WTC11 (cell line): ENCODE measurements around the gene ABCB1.

Experiments used
- AFF4 ChIP-seq: sonication (generic); formaldehyde crosslinking; IDR thresholded peaks from 2 replicates; pipeline ENCODE4 v1.8.1; 2023; ENCODE audit warnings: mild to moderate bottlenecking, missing genetic modification reagents, borderline replicate concordance
- CTCF ChIP-seq: fragments of 200-600 bp; IDR thresholded peaks from 2 replicates; pipeline ENCODE4 v1.8.0; 2022; ENCODE audit warnings: antibody characterized with exemption
- E2F5 ChIP-seq: sonication (generic); formaldehyde crosslinking; IDR thresholded peaks from 2 replicates; pipeline ENCODE4 v1.8.1; 2022; ENCODE audit warnings: mild to moderate bottlenecking, moderate library complexity, missing genetic modification reagents
- NR2C2 ChIP-seq: sonication (generic); formaldehyde crosslinking; IDR thresholded peaks from 2 replicates; pipeline ENCODE4 v1.8.0; 2022; ENCODE audit warnings: mild to moderate bottlenecking, missing genetic modification reagents
- RELA ChIP-seq: sonication (generic); formaldehyde crosslinking; IDR thresholded peaks from 2 replicates; pipeline ENCODE4 v1.8.1; 2022; ENCODE audit warnings: missing genetic modification reagents, mild to moderate bottlenecking, borderline replicate concordance
- STAT6 ChIP-seq: sonication (generic); formaldehyde crosslinking; conservative IDR thresholded peaks from 2 replicates; pipeline ENCODE4 v1.8.1; 2023; ENCODE audit warnings: mild to moderate bottlenecking, low read depth, missing genetic modification reagents, moderate library complexity

- TF ChIP-seq E2F5 (CRISPR knock-in tag) (no peak), NR2C2 (CRISPR knock-in tag) (no peak), AFF4 (CRISPR knock-in tag) (no peak), CTCF (no peak), RELA (no peak), STAT6 (no peak)
These were observed 3.6 kb upstream of the ABCB1 start for GRCh38 chr7:87604264-87604663.
